K562 (cell line): Measurements from ENCODE around the gene TLE6. TPM values are rescaled to one million over a fixed set of nuclear protein-coding genes. Genes with fewer than 3 reads are reported as not detected.

Experiments
- CREB5 ChIP-seq: fragments of 250-450 bp; sonication (Bioruptor Pico); IDR thresholded peaks from 2 replicates; pipeline ENCODE4 v1.5.0; 2020; ENCODE audit warnings: mild to moderate bottlenecking
- MTF1 ChIP-seq: fragments of 250-450 bp; sonication (Bioruptor Pico); IDR thresholded peaks from 2 replicates; pipeline ENCODE4 v1.9.0; 2021; ENCODE audit warnings: moderate library complexity, mild to moderate bottlenecking, inconsistent platforms, borderline replicate concordance
- NCOR1 ChIP-seq: fragments of 450-650 bp; IDR thresholded peaks from 2 replicates; pipeline ENCODE4 v1.6.1; 2016; ENCODE audit warnings: mild to moderate bottlenecking, moderate library complexity
- PHTF2 ChIP-seq: fragments of 250-450 bp; sonication (Bioruptor Pico); IDR thresholded peaks from 2 replicates; pipeline ENCODE4 v1.5.0; 2021; ENCODE audit warnings: mild to moderate bottlenecking
- POU5F1 ChIP-seq: fragments of 150-350 bp; IDR thresholded peaks from 2 replicates; pipeline ENCODE4 v1.6.1; 2014; ENCODE audit warnings: borderline replicate concordance, low read length, low read depth, mild to moderate bottlenecking; ENCODE audit not compliant: partially characterized antibody
- PRMT5 ChIP-seq: sonication (generic); formaldehyde crosslinking; IDR thresholded peaks from 2 replicates; pipeline ENCODE4 v1.5.0; 2020; ENCODE audit warnings: missing genetic modification reagents
- STAT6 ChIP-seq: sonication (generic); formaldehyde crosslinking; IDR thresholded peaks from 2 replicates; pipeline ENCODE4 v1.8.1; 2023; ENCODE audit warnings: mild to moderate bottlenecking, missing genetic modification reagents
- THRA ChIP-seq: fragments of 450-650 bp; IDR thresholded peaks from 2 replicates; pipeline ENCODE4 v1.6.1; 2017; ENCODE audit warnings: mild to moderate bottlenecking, moderate library complexity
- USF1 ChIP-seq: sonication (generic); formaldehyde crosslinking; IDR thresholded peaks from 2 replicates; pipeline ENCODE4 v1.9.0; 2022; ENCODE audit warnings: mild to moderate bottlenecking, missing genetic modification reagents
- ZNF224 ChIP-seq: sonication (generic); formaldehyde crosslinking; IDR thresholded peaks from 2 replicates; pipeline ENCODE4 v1.8.0; 2022; ENCODE audit warnings: mild to moderate bottlenecking, missing genetic modification reagents
- ZNF318 ChIP-seq, 2 experiments: fragments of 450-650 bp; IDR thresholded peaks; 2 replicates each; pipeline ENCODE4 v1.6.1; 2016; ENCODE audit warnings: mild to moderate bottlenecking in 2 of 2, borderline replicate concordance in 1 of 2, low read depth in 1 of 2, moderate library complexity in 1 of 2
- ZNF57 ChIP-seq: fragments of 450-650 bp; formaldehyde crosslinking; IDR thresholded peaks from 2 replicates; pipeline ENCODE4 v1.4.0; 2020; ENCODE audit warnings: mild to moderate bottlenecking, moderate library complexity
- polyA plus RNA-seq, 8 experiments: library from polyadenylated mRNA; depleted of rRNA in 4 of 8; stranded (reverse) in 5 of 8; unstranded in 3 of 8; fragments of >200 nt; fragmentation: Nextera tagmentation in 2 of 8; fragmentation: Illumina TruSeq in 1 of 8; extraction: Ambion mirVana in 2 of 8; extraction: Trizol in 1 of 8; gene quantifications; 2 replicates each; pipeline versions ENCODE4 v1.2.1 to v1.2.3, GENCODE V29; 2011 to 2014; ENCODE audit warnings: inconsistent platforms in 1 of 8, missing spikeins in 1 of 8
- total RNA-seq, 7 experiments: library from RNA; depleted of rRNA in 6 of 7; stranded (reverse); fragments of >200 nt in 6 of 7; fragmentation: Illumina TruSeq in 2 of 7; extraction: Trizol in 2 of 7; gene quantifications; 2 replicates each; pipeline versions ENCODE4 v1.2.1 to v1.2.3, GENCODE V29; 2011 to 2021; ENCODE audit warnings: low replicate concordance in 1 of 7

Gene TLE6
- total and polyA plus RNA-seq, 9 of the 15 experiments (the other 6 are each of a cell fraction or from before 2014, with no cell fraction given): 1.1 to 6.1 (median 2.5) TPM

- TF ChIP-seq THRA (no peak), POU5F1 (no peak), NCOR1 (peak; percentile 73), PHTF2 (CRISPR knock-in tag) (no peak), STAT6 (CRISPR knock-in tag) (no peak), MTF1 (CRISPR knock-in tag) (no peak), ZNF57 (CRISPR knock-in tag) (no peak), ZNF318 (IDR thresholded peaks at IDR 0.05; ENCODE audit: borderline replicate concordance in 1 of 2, low read depth in 1 of 2) (peak in 1 of 2 experiments; percentile 57; a peak in 1 of 4 replicates), PRMT5 (CRISPR knock-in tag) (no peak), CREB5 (CRISPR knock-in tag) (no peak), ZNF224 (CRISPR knock-in tag) (no peak), USF1 (CRISPR knock-in tag) (peak; percentile 88)
These were observed 2.9 kb upstream of the TLE6 start (continued) for GRCh38 chr19:2974342-2975041.
